PC-3 (cell line): ENCODE results near the gene UPK1A. TPM values are rescaled to one million over a fixed set of nuclear protein-coding genes. Genes with fewer than 3 reads are reported as not detected.

ENCODE experiments used
- ATAC-seq: fragments of 200-7000 bp; cut with Tn5 transposase; 2 replicates; pipeline ENCODE4 v1.9.1; 2020; ENCODE audit warnings: mild to moderate bottlenecking, moderate library complexity
- BruUV-seq: library from RNA; stranded (reverse); fragments of 400-500 nt; replicated peaks from 2 replicates; lab custom pipeline; 2021; lab: Mats Ljungman, UMichigan
- CTCF ChIA-PET: fragments of 300-600 bp; sonication (Branson Sonifier 250); formaldehyde crosslinking; loops from one replicate; lab custom pipeline; 2022; ENCODE audit warnings: antibody characterized with exemption; lab: Charles Lee
- POLR2A ChIA-PET: fragments of 300-600 bp; sonication (Branson Sonifier 250); formaldehyde crosslinking; loops from one replicate; lab custom pipeline; 2022; ENCODE audit warnings: antibody characterized with exemption; ENCODE audit not compliant: unreplicated experiment; lab: Charles Lee
- DNase-seq: peaks from one replicate; pipeline ENCODE4 v3.0.0-alpha.2; 2015
- H2AFZ ChIP-seq: fragments of 300-600 bp; sonication (generic); 2 replicates; pipeline ENCODE4 v1.6.0; 2016; ENCODE audit warnings: antibody characterized with exemption, low read length
- H3F3A ChIP-seq: fragments of 300-600 bp; sonication (generic); one replicate; pipeline ENCODE4 v1.6.0; 2017; ENCODE audit warnings: antibody characterized with exemption, low read length, control low read depth, mild to moderate bottlenecking; ENCODE audit not compliant: unreplicated experiment
- H3K27ac ChIP-seq: fragments of 300-600 bp; sonication (generic); 2 replicates; pipeline ENCODE4 v1.5.1; 2016; ENCODE audit warnings: mild to moderate bottlenecking, low read length
- H3K27me3 ChIP-seq: fragments of 300-600 bp; sonication (generic); 2 replicates; pipeline ENCODE4 v1.6.1; 2016; ENCODE audit warnings: low read length, mixed read lengths
- H3K36me3 ChIP-seq: fragments of 300-600 bp; sonication (generic); 2 replicates; pipeline ENCODE4 v1.6.1; 2016; ENCODE audit warnings: low read depth, mixed run types, low read length, mixed read lengths
- H3K4me1 ChIP-seq: fragments of 300-600 bp; sonication (generic); 2 replicates; pipeline ENCODE4 v1.5.1; 2016; ENCODE audit warnings: low read length; ENCODE audit not compliant: insufficient read depth
- H3K4me2 ChIP-seq: fragments of 300-600 bp; sonication (generic); 2 replicates; pipeline ENCODE4 v1.6.0; 2016; ENCODE audit warnings: low read length
- H3K4me3 ChIP-seq: fragments of 300-600 bp; sonication (generic); 2 replicates; pipeline ENCODE4 v1.5.1; 2016; ENCODE audit warnings: mild to moderate bottlenecking, low read length, mixed read lengths
- H3K79me2 ChIP-seq: fragments of 300-600 bp; sonication (generic); 2 replicates; pipeline ENCODE4 v1.6.1; 2017; ENCODE audit warnings: low read length, mixed read lengths
- H3K9ac ChIP-seq: fragments of 300-600 bp; sonication (generic); 2 replicates; pipeline ENCODE4 v1.6.0; 2016; ENCODE audit warnings: mild to moderate bottlenecking, low read length
- H3K9me2 ChIP-seq: fragments of 300-600 bp; sonication (generic); replicated peaks from 2 replicates; pipeline ENCODE4 v1.6.1; 2016; ENCODE audit warnings: mixed run types, low read length, mixed read lengths
- H3K9me3 ChIP-seq: fragments of 300-600 bp; sonication (generic); 2 replicates; pipeline ENCODE4 v1.6.1; 2016; ENCODE audit warnings: low read length, mixed read lengths
- H4K20me1 ChIP-seq: fragments of 300-600 bp; sonication (generic); 2 replicates; pipeline ENCODE4 v1.6.1; 2016; ENCODE audit warnings: low read length, mixed read lengths
- EZH2 ChIP-seq: fragments of 300-600 bp; sonication (generic); IDR thresholded peaks from one replicate; pipeline ENCODE4 v1.6.1; 2017; ENCODE audit warnings: antibody characterized with exemption, mild to moderate bottlenecking, low read length; ENCODE audit not compliant: unreplicated experiment
- EZH2phosphoT487 ChIP-seq: fragments of 300-600 bp; sonication (generic); IDR thresholded peaks from 2 replicates; pipeline ENCODE4 v1.6.1; 2018; ENCODE audit warnings: mild to moderate bottlenecking, antibody characterized with exemption, low read length, borderline replicate concordance
- intact Hi-C: fragments of 100-400 bp; cut with micrococcal nuclease; formaldehyde crosslinking; loops from 2 replicates; pipeline ENCODE4 v1.9.0; 2023
- total RNA-seq: library from RNA; depleted of rRNA; stranded (reverse); fragments of >200 nt; gene quantifications from 2 replicates; pipeline ENCODE4 v1.2.3, GENCODE V29; 2014
- TF ChIP-seq, protein P1 (sequence below): fragments of 300-600 bp; sonication (generic); conservative IDR thresholded peaks from 2 replicates; pipeline ENCODE4 v1.5.1; 2017; ENCODE audit warnings: antibody characterized with exemption, low read depth, mild to moderate bottlenecking, low read length

Gene UPK1A
- total RNA-seq, 1 experiment from 2014 or later = not detected

- Histone ChIP-seq H3K4me2 (no peak overlapping the region), H3K9me3 (no peaks in the 10 kb centered on the region), H3K36me3 (no peaks in the 10 kb centered on the region), H3K79me2 (peaks cover 10% of the 10 kb centered on the region; the same call in 1 of the 2 replicates), H3K4me3 (no peak overlapping the region), H3K27me3 (no peaks in the 10 kb centered on the region), H3K27ac (no peak overlapping the region), H3F3A (no peaks in the 10 kb centered on the region), H2AFZ (no peak overlapping the region), H4K20me1 (no peaks in the 10 kb centered on the region), H3K4me1 (peaks cover 14% of the 10 kb centered on the region; the same call in 1 of the 2 replicates), H3K9me2 (no peaks in the 10 kb centered on the region), H3K9ac (no peak overlapping the region)
- intact Hi-C loops = loop anchor here (10.0 kb wide), 1 partner anchor 222 kb away; the partner anchor contains the start of gene LRFN3
- no TSS peak for BruUV-seq
- no peak for ATAC-seq
- CTCF ChIA-PET = interaction anchor here (0.6 kb wide), 1 partner anchor 65 kb away, joined by 7 read pairs; the partner anchor contains the start of gene COX6B1
- TF ChIP-seq EZH2phosphoT487 = no peak
- TF ChIP-seq, protein P1, sequence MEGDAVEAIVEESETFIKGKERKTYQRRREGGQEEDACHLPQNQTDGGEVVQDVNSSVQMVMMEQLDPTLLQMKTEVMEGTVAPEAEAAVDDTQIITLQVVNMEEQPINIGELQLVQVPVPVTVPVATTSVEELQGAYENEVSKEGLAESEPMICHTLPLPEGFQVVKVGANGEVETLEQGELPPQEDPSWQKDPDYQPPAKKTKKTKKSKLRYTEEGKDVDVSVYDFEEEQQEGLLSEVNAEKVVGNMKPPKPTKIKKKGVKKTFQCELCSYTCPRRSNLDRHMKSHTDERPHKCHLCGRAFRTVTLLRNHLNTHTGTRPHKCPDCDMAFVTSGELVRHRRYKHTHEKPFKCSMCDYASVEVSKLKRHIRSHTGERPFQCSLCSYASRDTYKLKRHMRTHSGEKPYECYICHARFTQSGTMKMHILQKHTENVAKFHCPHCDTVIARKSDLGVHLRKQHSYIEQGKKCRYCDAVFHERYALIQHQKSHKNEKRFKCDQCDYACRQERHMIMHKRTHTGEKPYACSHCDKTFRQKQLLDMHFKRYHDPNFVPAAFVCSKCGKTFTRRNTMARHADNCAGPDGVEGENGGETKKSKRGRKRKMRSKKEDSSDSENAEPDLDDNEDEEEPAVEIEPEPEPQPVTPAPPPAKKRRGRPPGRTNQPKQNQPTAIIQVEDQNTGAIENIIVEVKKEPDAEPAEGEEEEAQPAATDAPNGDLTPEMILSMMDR = no peak
- TF ChIP-seq EZH2 = no peak
- POLR2A ChIA-PET = no interaction called here
- DNase-seq = no peak
These were observed 46.5 kb downstream of the UPK1A start for GRCh38 chr19:35712567-35713505.

- Histone ChIP-seq H3K4me2 (no peak overlapping the region), H3K4me3 (no peak overlapping the region), H3F3A (no peaks in the 10 kb centered on the region), H3K27me3 (no peaks in the 10 kb centered on the region), H3K9me2 (no peaks in the 10 kb centered on the region), H2AFZ (no peak overlapping the region), H3K79me2 (peaks cover 15% of the 10 kb centered on the region), H4K20me1 (no peaks in the 10 kb centered on the region), H3K27ac (no peak overlapping the region), H3K9me3 (no peaks in the 10 kb centered on the region), H3K9ac (no peak overlapping the region), H3K4me1 (peaks cover 14% of the 10 kb centered on the region; the same call in 1 of the 2 replicates), H3K36me3 (no peaks in the 10 kb centered on the region)
- ChIA-PET POLR2A (no interaction called here), CTCF (no interaction called here)
- DNase-seq = no peak
- ATAC-seq = no peak
- no TSS peak for BruUV-seq
- intact Hi-C loops = loop anchor here (10.0 kb wide), 1 partner anchor 221 kb away; the partner anchor contains the start of gene LRFN3
- TF ChIP-seq EZH2phosphoT487 (no peak), EZH2 (no peak)
- TF ChIP-seq, protein P1 = no peak
These were observed 47.2 kb downstream of the UPK1A start for GRCh38 chr19:35713506-35713850.
